ENCODE results near the gene FFAR3.

The FFAR3 gene

DNA sequence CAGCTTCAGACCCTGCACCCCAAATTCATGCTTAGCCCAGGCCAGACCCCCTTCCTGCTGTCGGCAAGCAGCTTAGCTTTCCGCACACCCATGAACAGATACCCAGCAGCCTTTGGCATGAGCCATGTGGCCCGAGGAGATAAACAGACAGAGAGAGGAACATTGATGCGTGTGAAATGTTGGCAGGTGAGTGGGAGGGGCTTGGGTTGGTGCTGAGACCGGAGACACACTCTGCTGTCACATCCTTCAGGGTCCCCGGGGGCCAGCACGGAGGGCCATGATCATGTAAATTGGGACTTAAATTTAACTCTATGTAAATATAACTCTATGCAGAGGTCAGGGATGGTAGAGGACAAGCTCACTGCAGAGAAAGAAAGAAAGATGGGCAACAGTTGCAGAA is 27.8 kb upstream of the FFAR3 start:
- Histone ChIP-seq H3K4me1 (ENCODE audit: control insufficient read depth, insufficient read depth, low read length) (peaks cover 1% of the 10 kb centered on the region; the same call in 1 of the 2 replicates), H3K4me3 (ENCODE audit: low read length) (no peak overlapping the region), H3K27ac (ENCODE audit: low read length) (no peak overlapping the region), H3K27me3 (ENCODE audit: control insufficient read depth, insufficient read depth, low read length) (no peaks in the 10 kb centered on the region), H3K36me3 (ENCODE audit: control insufficient read depth, insufficient read depth, low read length) (no peaks in the 10 kb centered on the region), H3K9me3 (ENCODE audit: control insufficient read depth, insufficient read depth, low read length) (no peaks in the 10 kb centered on the region)
- DNase-seq (ENCODE audit: low read depth, low spot score) = no peak
- WGBS (ENCODE audit: insufficient coverage, insufficient read length) = no CpG with 5 or more reads among the region's 7 CpGs

GRCh38 chr19:35331551-35332214 is 26.6 kb upstream of the FFAR3 start:
- Histone ChIP-seq H3K4me1 (ENCODE audit: control insufficient read depth, insufficient read depth, low read length) (peaks cover 1% of the 10 kb centered on the region; the same call in 1 of the 2 replicates), H3K4me3 (ENCODE audit: low read length) (no peak overlapping the region), H3K27ac (ENCODE audit: low read length) (no peak overlapping the region), H3K27me3 (ENCODE audit: control insufficient read depth, insufficient read depth, low read length) (no peaks in the 10 kb centered on the region), H3K9me3 (ENCODE audit: control insufficient read depth, insufficient read depth, low read length) (no peaks in the 10 kb centered on the region), H3K36me3 (ENCODE audit: control insufficient read depth, insufficient read depth, low read length) (no peaks in the 10 kb centered on the region)
- no CpG with 5 or more reads among the region's 14 CpGs for WGBS (ENCODE audit: insufficient coverage, insufficient read length)
- no peak for DNase-seq (ENCODE audit: low read depth, low spot score)

DNA sequence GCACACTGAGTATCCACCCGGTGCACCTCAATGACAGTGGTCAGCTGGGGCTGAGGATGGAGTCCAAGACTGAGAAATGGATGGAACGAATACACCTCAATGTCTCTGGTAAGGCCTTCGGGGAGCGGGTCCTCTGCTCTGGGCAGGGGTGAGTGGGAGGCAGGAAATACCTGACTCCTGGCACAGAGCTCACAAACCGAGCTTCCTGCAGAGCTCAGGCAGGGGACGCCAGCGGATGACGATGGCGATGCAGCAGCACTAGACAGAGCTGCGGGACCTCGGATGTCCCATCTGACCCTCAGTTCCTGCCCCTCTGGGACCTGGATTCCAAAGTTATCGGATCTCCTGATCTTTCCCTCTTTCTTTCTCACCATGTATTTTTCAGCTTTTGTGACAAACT is 25.4 kb upstream of the FFAR3 start:
- no CpG with 5 or more reads among the region's 12 CpGs for WGBS (ENCODE audit: insufficient coverage, insufficient read length)
- no peaks in the 10 kb centered on the region for H3K36me3 ChIP-seq (ENCODE audit: control insufficient read depth, insufficient read depth, low read length)
- no peak overlapping the region for H3K4me3 ChIP-seq (ENCODE audit: low read length)
- no peaks in the 10 kb centered on the region for H3K9me3 ChIP-seq (ENCODE audit: control insufficient read depth, insufficient read depth, low read length)
- H3K27me3 ChIP-seq (ENCODE audit: control insufficient read depth, insufficient read depth, low read length) = no peaks in the 10 kb centered on the region
- peaks cover 1% of the 10 kb centered on the region; the same call in 1 of the 2 replicates for H3K4me1 ChIP-seq (ENCODE audit: control insufficient read depth, insufficient read depth, low read length)
- H3K27ac ChIP-seq (ENCODE audit: low read length) = no peak overlapping the region
- DNase-seq (ENCODE audit: low read depth, low spot score) = no peak

DNA sequence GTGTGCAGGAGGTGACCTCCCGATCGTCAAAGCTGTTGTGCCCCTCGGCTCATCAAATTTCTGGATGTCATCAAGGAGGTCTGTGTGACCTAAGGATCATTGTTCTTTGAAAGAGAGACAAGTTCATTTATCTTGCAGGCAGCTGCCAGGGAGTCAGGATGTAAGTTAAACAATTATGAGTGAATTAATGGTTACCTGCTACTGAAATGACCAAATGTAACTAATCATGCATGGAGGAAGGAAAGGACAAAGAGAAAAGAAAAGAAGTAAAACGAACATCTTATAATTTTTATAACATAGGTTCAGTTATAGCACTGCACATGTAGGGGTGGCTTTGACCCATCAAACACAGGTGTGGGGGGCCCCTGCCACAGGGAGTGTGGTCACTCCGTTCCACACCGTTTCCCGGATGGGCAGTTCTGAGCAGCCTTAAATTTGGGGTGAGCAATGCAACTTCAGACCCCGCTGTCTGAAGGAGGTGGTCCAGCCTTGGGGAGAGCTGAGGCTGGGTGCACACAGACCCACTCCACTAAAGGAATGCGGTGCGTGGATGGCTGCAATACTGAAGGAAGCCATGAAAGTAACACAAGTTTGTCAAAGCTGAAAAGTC is 24.0 kb upstream of the FFAR3 start:
- H3K4me1 ChIP-seq (ENCODE audit: control insufficient read depth, insufficient read depth, low read length) = no peaks in the 10 kb centered on the region

GRCh38 chr19:35336166-35336955 is 21.9 kb upstream of the FFAR3 start:
- Histone ChIP-seq H3K27ac (ENCODE audit: low read length) (no peak overlapping the region), H3K4me1 (ENCODE audit: control insufficient read depth, insufficient read depth, low read length) (no peaks in the 10 kb centered on the region), H3K36me3 (ENCODE audit: control insufficient read depth, insufficient read depth, low read length) (no peaks in the 10 kb centered on the region), H3K9me3 (ENCODE audit: control insufficient read depth, insufficient read depth, low read length) (no peaks in the 10 kb centered on the region), H3K27me3 (ENCODE audit: control insufficient read depth, insufficient read depth, low read length) (no peaks in the 10 kb centered on the region), H3K4me3 (ENCODE audit: low read length) (no peak overlapping the region)
- DNase-seq (ENCODE audit: low read depth, low spot score) = no peak
- WGBS (ENCODE audit: insufficient coverage, insufficient read length) = no CpG with 5 or more reads among the region's 21 CpGs

More for the DNA sequence above, 24.0 kb upstream of the FFAR3 start:
- Histone ChIP-seq H3K9me3 (ENCODE audit: control insufficient read depth, insufficient read depth, low read length) (no peaks in the 10 kb centered on the region), H3K27me3 (ENCODE audit: control insufficient read depth, insufficient read depth, low read length) (no peaks in the 10 kb centered on the region), H3K27ac (ENCODE audit: low read length) (no peak overlapping the region), H3K4me3 (ENCODE audit: low read length) (no peak overlapping the region), H3K36me3 (ENCODE audit: control insufficient read depth, insufficient read depth, low read length) (no peaks in the 10 kb centered on the region)
- DNase-seq (ENCODE audit: low read depth, low spot score) = no peak
- WGBS (ENCODE audit: insufficient coverage, insufficient read length) = no CpG with 5 or more reads among the region's 10 CpGs

GRCh38 chr19:35337097-35337983 is 20.9 kb upstream of the FFAR3 start:
- no CpG with 5 or more reads among the region's 25 CpGs for WGBS (ENCODE audit: insufficient coverage, insufficient read length)
- DNase-seq (ENCODE audit: low read depth, low spot score) = no peak
- Histone ChIP-seq H3K4me3 (ENCODE audit: low read length) (no peak overlapping the region), H3K27me3 (ENCODE audit: control insufficient read depth, insufficient read depth, low read length) (no peaks in the 10 kb centered on the region), H3K27ac (ENCODE audit: low read length) (no peak overlapping the region), H3K4me1 (ENCODE audit: control insufficient read depth, insufficient read depth, low read length) (no peaks in the 10 kb centered on the region), H3K9me3 (ENCODE audit: control insufficient read depth, insufficient read depth, low read length) (no peaks in the 10 kb centered on the region), H3K36me3 (ENCODE audit: control insufficient read depth, insufficient read depth, low read length) (no peaks in the 10 kb centered on the region)

DNA sequence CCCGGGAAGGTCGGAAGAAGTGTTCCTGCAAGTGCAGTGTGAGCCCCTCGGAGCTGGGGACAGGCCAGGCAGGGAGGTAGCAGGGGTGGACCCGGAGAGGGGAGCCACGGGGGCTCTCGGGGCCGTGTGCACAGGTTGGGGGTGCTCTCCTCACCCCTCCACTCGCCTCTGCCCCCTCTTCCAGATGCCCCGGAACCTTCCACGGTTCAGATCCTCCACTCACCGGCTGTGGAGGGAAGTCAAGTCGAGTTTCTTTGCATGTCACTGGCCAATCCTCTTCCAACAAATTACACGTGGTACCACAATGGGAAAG is 20.3 kb upstream of the FFAR3 start:
- H3K27me3 ChIP-seq (ENCODE audit: control insufficient read depth, insufficient read depth, low read length) = no peaks in the 10 kb centered on the region
- no peak overlapping the region for H3K27ac ChIP-seq (ENCODE audit: low read length)
- H3K4me3 ChIP-seq (ENCODE audit: low read length) = no peak overlapping the region
- H3K36me3 ChIP-seq (ENCODE audit: control insufficient read depth, insufficient read depth, low read length) = no peaks in the 10 kb centered on the region
- no peak for DNase-seq (ENCODE audit: low read depth, low spot score)
- H3K9me3 ChIP-seq (ENCODE audit: control insufficient read depth, insufficient read depth, low read length) = no peaks in the 10 kb centered on the region
- WGBS (ENCODE audit: insufficient coverage, insufficient read length) = no CpG with 5 or more reads among the region's 13 CpGs
- no peaks in the 10 kb centered on the region for H3K4me1 ChIP-seq (ENCODE audit: control insufficient read depth, insufficient read depth, low read length)

DNA sequence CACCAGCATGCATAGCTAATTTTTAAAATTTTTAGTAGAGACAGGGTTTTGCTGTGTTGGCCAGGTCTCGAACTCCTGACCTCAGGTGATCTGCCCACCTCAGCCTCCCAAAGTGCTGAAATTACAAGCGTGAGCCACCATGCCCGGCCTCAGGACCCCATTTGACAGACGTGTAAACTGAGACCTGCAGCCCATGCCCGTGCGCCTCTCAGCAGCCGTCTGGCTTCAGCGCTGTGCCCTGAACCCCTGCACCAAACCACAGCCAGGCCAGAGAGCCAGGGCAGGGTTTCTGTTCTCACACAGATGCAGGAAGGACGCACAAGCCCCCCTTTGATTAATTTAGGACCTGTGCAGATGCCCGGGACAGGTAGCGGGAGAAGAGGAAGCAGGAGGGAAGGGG is 17.8 kb upstream of the FFAR3 start:
- H3K27me3 ChIP-seq (ENCODE audit: control insufficient read depth, insufficient read depth, low read length) = no peaks in the 10 kb centered on the region
- H3K36me3 ChIP-seq (ENCODE audit: control insufficient read depth, insufficient read depth, low read length) = no peaks in the 10 kb centered on the region
- no peak overlapping the region for H3K27ac ChIP-seq (ENCODE audit: low read length)
- H3K4me1 ChIP-seq (ENCODE audit: control insufficient read depth, insufficient read depth, low read length) = no peaks in the 10 kb centered on the region
- no CpG with 5 or more reads among the region's 11 CpGs for WGBS (ENCODE audit: insufficient coverage, insufficient read length)
- no peaks in the 10 kb centered on the region for H3K9me3 ChIP-seq (ENCODE audit: control insufficient read depth, insufficient read depth, low read length)
- H3K4me3 ChIP-seq (ENCODE audit: low read length) = no peak overlapping the region
- no peak for DNase-seq (ENCODE audit: low read depth, low spot score)

GRCh38 chr19:35341006-35341405 is 17.3 kb upstream of the FFAR3 start:
- H3K36me3 ChIP-seq (ENCODE audit: control insufficient read depth, insufficient read depth, low read length) = no peaks in the 10 kb centered on the region
- no peak for DNase-seq (ENCODE audit: low read depth, low spot score)
- no CpG with 5 or more reads among the region's 16 CpGs for WGBS (ENCODE audit: insufficient coverage, insufficient read length)
- no peaks in the 10 kb centered on the region for H3K27me3 ChIP-seq (ENCODE audit: control insufficient read depth, insufficient read depth, low read length)
- H3K4me3 ChIP-seq (ENCODE audit: low read length) = no peak overlapping the region
- H3K4me1 ChIP-seq (ENCODE audit: control insufficient read depth, insufficient read depth, low read length) = no peaks in the 10 kb centered on the region
- H3K9me3 ChIP-seq (ENCODE audit: control insufficient read depth, insufficient read depth, low read length) = no peaks in the 10 kb centered on the region
- no peak overlapping the region for H3K27ac ChIP-seq (ENCODE audit: low read length)

GRCh38 chr19:35341565-35342225 is 16.6 kb upstream of the FFAR3 start:
- no peaks in the 10 kb centered on the region for H3K36me3 ChIP-seq (ENCODE audit: control insufficient read depth, insufficient read depth, low read length)
- no CpG with 5 or more reads among the region's 14 CpGs for WGBS (ENCODE audit: insufficient coverage, insufficient read length)
- H3K9me3 ChIP-seq (ENCODE audit: control insufficient read depth, insufficient read depth, low read length) = no peaks in the 10 kb centered on the region
- no peak for DNase-seq (ENCODE audit: low read depth, low spot score)
- no peak overlapping the region for H3K27ac ChIP-seq (ENCODE audit: low read length)
- H3K27me3 ChIP-seq (ENCODE audit: control insufficient read depth, insufficient read depth, low read length) = no peaks in the 10 kb centered on the region
- no peaks in the 10 kb centered on the region for H3K4me1 ChIP-seq (ENCODE audit: control insufficient read depth, insufficient read depth, low read length)
- no peak overlapping the region for H3K4me3 ChIP-seq (ENCODE audit: low read length)
